Stomach (tissue), 4 donors: ENCODE results near the gene TAB2.

Source experiments
- CTCF ChIP-seq, 7 experiments: fragments of 450-650 bp in 4 of 7; fragments of 200-600 bp in 3 of 7; sonication (generic) in 3 of 7; IDR thresholded peaks; one replicate each; pipeline ENCODE4 v1.5.1; 2016 to 2019; ENCODE audit warnings: antibody characterized with exemption in 7 of 7, control low read depth in 2 of 7, mild to moderate bottlenecking in 1 of 7
- POLR2A ChIP-seq, 4 donors: fragments of 450-650 bp; IDR thresholded peaks; one replicate each; pipeline ENCODE4 v1.6.1; 2016; ENCODE audit warnings: antibody characterized with exemption in 4 of 4, control low read depth in 2 of 4, mild to moderate bottlenecking in 1 of 4, moderate library complexity in 1 of 4

GRCh38 chr6:149356081-149356750 is 38.7 kb downstream of the TAB2 start:
- no peak for TF ChIP-seq CTCF (IDR thresholded peaks at IDR 0.05)
- no peak for TF ChIP-seq POLR2A (IDR thresholded peaks at IDR 0.05)
